ENCODE data around the gene VSX1. TPM values are rescaled to one million over a fixed set of nuclear protein-coding genes. Genes with fewer than 3 reads are reported as not detected.

Gene VSX1
- total RNA-seq, 4 donors from 2014 or later: not detected

DNA sequence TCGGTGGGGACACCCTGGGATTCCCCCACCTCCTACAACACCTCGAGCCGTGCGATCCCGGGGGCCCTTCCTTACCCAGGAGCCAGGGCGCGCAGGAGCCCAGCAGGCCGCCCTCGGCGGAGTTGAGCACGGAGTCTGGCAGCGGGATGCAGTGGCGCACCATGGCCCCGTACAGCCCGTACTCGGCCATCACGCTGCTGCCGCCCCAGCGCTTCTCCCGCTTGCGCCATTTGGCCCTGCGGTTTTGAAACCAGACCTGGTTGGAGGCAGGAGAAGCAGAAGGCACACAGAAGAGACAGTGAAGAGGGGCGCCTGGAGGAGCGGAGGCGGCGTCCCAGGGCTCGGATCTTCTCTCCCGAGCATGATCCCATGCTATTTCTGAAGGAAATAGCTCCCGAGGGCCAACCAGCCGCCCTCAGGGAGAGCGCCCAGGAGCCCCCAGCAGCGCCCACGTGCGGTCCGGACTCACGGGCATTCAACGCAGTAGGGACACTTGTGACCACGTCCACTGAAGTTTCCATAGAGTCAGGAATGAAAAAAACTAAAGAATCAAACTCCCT, 4.3 kb downstream of the VSX1 start:
- H3K27me3 ChIP-seq: peaks cover 0 to 14% of the 10 kb centered on the region in 2 donors
- no peak overlapping the region for H3K27ac ChIP-seq
- no peaks in the 10 kb centered on the region for H3K9me3 ChIP-seq
- peak in 1 of 3 donors; percentile 15 for DNase-seq
- TF ChIP-seq, protein P1, sequence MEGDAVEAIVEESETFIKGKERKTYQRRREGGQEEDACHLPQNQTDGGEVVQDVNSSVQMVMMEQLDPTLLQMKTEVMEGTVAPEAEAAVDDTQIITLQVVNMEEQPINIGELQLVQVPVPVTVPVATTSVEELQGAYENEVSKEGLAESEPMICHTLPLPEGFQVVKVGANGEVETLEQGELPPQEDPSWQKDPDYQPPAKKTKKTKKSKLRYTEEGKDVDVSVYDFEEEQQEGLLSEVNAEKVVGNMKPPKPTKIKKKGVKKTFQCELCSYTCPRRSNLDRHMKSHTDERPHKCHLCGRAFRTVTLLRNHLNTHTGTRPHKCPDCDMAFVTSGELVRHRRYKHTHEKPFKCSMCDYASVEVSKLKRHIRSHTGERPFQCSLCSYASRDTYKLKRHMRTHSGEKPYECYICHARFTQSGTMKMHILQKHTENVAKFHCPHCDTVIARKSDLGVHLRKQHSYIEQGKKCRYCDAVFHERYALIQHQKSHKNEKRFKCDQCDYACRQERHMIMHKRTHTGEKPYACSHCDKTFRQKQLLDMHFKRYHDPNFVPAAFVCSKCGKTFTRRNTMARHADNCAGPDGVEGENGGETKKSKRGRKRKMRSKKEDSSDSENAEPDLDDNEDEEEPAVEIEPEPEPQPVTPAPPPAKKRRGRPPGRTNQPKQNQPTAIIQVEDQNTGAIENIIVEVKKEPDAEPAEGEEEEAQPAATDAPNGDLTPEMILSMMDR (IDR thresholded peaks at IDR 0.05): no peak
- TF ChIP-seq POLR2A (IDR thresholded peaks at IDR 0.05): no peak
- H3K4me1 ChIP-seq: peaks cover 0 to 19% (median 0%) of the 10 kb centered on the region in 4 donors
- peak overlapping the region in 3 of 4 donors; percentile 9 to 29 (median 10) for H3K4me3 ChIP-seq
- no peaks in the 10 kb centered on the region for H3K36me3 ChIP-seq

DNA sequence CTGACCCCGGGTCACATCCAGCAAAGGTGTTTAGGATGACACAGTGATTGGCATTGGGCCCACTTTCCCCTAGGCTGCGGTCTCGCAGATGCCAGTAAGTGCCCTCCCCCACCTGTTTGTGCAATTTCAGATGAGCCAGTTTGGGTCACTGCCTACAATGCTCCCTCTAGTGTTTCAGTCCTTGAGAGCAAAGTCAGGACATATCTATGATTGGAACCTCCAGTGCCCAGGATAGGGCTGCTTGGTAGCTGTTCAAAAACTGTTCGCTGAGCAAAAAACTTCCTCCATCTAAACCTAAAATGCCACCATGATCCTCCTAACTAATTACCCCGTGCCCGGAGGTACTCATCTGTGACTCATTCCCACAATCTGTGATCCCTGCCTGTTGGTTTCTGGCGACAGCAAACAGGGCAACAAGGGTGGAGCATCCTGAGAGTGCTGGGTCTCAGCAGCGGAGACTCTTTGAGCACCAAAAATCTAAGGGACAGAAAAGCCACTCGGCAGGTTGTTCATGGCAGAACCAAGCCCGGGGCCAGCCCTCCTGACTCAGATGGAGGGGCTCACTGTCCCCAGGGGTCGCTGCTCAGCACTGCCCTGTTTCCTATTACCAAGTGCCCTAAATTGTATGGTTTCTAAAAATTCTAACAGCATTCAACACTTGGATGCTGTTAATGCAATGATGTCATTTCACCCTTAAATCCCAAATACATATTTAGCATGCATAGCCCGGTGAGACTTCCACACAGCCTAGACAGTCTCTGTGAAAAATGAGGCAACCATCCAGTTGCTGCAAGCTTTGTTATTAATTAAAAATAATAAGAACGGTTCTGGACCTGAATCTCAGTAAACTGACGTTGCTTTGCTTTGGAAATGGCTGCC, 5.0 kb downstream of the VSX1 start:
- peak in 1 of 3 donors; percentile 8 for DNase-seq
- Histone ChIP-seq H3K27ac (no peak overlapping the region), H3K27me3 (peaks cover 0 to 12% of the 10 kb centered on the region in 2 donors)

DNA sequence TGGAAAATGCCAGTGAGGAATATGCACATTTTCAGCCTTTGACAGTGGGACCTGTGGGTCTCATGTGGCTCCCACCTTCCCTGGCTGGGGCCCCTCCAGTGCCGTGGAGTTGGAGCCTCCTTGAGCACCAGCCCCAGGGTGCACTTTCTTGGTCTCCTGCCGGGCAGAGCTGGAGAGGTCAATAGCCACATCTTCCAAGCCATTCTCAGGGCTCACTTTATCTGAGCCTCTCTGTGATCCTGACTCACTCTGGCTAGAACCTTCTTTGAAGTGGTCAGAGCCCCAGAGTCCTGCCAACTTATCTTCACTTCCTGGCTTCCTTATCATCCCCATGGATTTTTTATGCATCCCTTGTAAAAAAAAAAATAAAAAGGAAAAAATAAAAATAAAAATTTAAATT, 5.7 kb downstream of the VSX1 start:
- H3K9me3 ChIP-seq: no peaks in the 10 kb centered on the region
- peak in 1 of 3 donors; percentile 9 for DNase-seq
- peaks cover 0 to 11% (median 0%) of the 10 kb centered on the region in 4 donors for H3K4me1 ChIP-seq
- H3K27me3 ChIP-seq: peaks cover 0 to 4% of the 10 kb centered on the region in 2 donors
- H3K36me3 ChIP-seq: no peaks in the 10 kb centered on the region
- H3K27ac ChIP-seq: no peak overlapping the region
- H3K4me3 ChIP-seq: no peak overlapping the region
- TF ChIP-seq, protein P1 (IDR thresholded peaks at IDR 0.05): no peak
- no peak for TF ChIP-seq POLR2A (IDR thresholded peaks at IDR 0.05)

More for the DNA sequence above, 5.0 kb downstream of the VSX1 start:
- H3K9me3 ChIP-seq: no peaks in the 10 kb centered on the region
- peak overlapping the region in 2 of 4 donors; percentile 10 to 29 for H3K4me3 ChIP-seq
- H3K36me3 ChIP-seq: no peaks in the 10 kb centered on the region
- H3K4me1 ChIP-seq: peaks cover 0 to 18% (median 0%) of the 10 kb centered on the region in 4 donors
- TF ChIP-seq, protein P1 (IDR thresholded peaks at IDR 0.05): peak in 3 of 6 experiments; percentile 9 to 47 (median 35)
- no peak for TF ChIP-seq POLR2A (IDR thresholded peaks at IDR 0.05)

DNA sequence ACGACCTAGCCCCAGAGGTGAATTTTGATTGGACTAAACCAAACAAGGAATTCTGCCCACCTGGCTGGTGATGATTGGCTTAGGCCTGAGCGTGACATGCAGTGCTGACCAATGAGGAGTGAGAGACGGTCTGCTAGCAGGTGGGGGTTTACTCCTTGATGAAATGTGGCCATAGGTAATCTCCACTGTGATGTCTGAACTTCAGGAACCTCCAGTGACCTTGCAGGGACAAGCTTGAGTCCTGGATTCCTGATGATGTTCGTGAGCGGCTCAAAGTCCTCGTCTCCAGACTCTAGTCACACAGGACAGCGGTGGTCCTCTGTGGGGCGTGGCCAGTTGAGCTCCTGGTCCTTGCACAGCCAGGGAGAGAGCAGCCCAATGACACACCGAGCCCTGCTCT, 8.4 kb downstream of the VSX1 start:
- no peaks in the 10 kb centered on the region for H3K36me3 ChIP-seq
- no peak overlapping the region for H3K4me3 ChIP-seq
- H3K27me3 ChIP-seq: no peaks in the 10 kb centered on the region
- H3K9me3 ChIP-seq: no peaks in the 10 kb centered on the region
- H3K27ac ChIP-seq: no peak overlapping the region
- peaks cover 0 to 11% (median 0%) of the 10 kb centered on the region in 4 donors for H3K4me1 ChIP-seq
- TF ChIP-seq POLR2A (IDR thresholded peaks at IDR 0.05): no peak
- TF ChIP-seq, protein P1 (IDR thresholded peaks at IDR 0.05): no peak
- peak in 1 of 3 donors; percentile 14 for DNase-seq

DNA sequence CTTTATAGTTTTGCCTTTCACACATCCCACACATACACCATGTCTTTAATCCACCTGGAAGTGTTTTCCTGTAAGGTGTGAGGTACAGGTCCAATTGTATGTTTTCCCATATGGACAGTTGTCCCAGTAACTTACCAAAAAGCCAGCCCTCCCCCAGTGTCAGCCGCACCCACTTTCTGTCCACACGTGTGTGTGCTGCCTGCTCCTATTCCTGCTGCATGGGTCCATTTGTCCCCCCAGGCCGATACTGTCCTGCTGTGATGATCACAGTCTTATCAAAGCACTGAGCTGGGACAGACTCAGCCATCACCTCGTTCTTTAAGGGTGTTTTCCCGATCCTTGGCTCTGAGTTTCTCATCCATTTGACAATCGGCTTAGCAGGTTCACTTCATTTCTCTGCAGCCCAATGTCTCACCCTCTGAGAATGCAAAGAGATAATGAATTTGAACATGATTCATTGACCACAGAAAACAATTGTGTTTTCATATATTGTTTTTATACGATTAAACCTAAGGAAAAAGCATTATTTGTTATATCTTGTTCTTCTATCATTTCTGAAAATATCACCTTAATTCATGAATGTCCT, 9.6 kb downstream of the VSX1 start:
- H3K27ac ChIP-seq: no peak overlapping the region
- peak in 2 of 3 donors; percentile 4 to 26 for DNase-seq

More for the DNA sequence above, 9.6 kb downstream of the VSX1 start:
- Histone ChIP-seq H3K27me3 (no peaks in the 10 kb centered on the region), H3K36me3 (no peaks in the 10 kb centered on the region), H3K4me1 (peaks cover 0 to 5% (median 0%) of the 10 kb centered on the region in 4 donors), H3K4me3 (no peak overlapping the region), H3K9me3 (no peaks in the 10 kb centered on the region)
- TF ChIP-seq, protein P1 (IDR thresholded peaks at IDR 0.05): no peak
- TF ChIP-seq POLR2A (IDR thresholded peaks at IDR 0.05): no peak
